Cerebellar cortex (tissue), 1 donor: ENCODE results near the gene TPX2.

Experiments used
- DNase-seq: peaks from one replicate; pipeline ENCODE4 v3.0.0-alpha.2; 2015; ENCODE audit warnings: low spot score

Gene TPX2

GRCh38 chr20:31833931-31834521 lies 94.9 kb downstream of the TPX2 start:
- no peak for DNase-seq

DNA sequence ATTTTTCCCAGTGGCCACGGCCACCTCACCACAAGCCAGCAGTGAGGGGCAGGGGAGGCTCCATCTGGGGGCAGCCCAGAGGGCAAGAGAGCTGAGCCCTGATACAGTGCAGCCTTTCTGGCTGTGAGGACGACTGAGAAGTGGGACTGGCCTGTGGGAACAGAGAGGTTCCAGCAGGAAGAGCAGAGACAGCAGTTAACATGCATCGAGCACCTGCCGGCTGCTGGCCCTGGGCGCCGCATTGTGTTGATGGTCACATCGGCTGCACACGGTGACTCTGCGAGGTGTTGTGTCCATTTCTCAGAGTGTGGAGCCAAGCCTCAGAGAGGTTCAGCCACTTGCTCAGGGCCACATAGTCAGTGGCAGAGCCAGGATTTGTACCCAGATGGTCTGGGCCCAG lies 96.5 kb downstream of the TPX2 start:
- DNase-seq = no peak

- DNase-seq = peak; percentile 62
Observed at GRCh38 chr20:31835977-31836852, 97.1 kb downstream of the TPX2 start.

DNA sequence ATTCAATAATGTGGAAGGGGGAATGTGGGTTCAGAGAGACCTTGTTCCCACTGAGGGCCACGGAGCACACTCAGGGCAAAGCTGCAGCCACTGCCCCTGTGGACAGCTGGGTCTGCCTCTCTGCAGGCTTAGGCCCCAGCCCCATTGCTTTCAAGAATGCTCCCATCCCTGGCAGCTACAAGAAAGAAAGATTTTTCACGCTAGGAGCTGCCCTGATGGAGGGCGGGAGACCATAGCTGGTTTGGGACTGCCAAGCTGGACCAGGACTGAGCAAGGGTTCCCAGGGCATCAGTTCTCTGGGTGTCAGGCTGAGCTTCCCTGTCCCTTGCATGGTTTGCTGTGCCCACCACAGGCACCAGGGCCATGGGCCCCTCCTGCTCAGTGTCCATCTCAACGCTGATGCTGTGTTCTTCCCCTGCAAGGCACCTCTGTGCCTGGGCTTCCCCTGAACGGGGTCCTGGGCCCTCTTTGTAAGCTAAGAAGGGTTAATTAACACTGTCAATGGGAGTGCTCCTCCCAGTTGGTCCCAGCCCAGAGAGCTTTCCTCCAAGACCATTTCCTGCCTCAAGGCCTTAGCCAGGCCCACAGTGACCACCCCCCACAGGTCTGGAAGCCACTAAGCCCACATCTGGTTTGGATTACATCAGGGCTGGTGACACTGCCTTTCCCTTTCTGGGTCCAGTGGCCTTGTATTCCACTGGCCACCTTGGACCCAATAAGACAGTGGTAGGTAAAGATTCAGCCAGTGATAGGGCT lies 97.9 kb downstream of the TPX2 start:
- DNase-seq = no peak

GRCh38 chr20:31837896-31838397 lies 98.9 kb downstream of the TPX2 start:
- DNase-seq = peak; percentile 46

DNA sequence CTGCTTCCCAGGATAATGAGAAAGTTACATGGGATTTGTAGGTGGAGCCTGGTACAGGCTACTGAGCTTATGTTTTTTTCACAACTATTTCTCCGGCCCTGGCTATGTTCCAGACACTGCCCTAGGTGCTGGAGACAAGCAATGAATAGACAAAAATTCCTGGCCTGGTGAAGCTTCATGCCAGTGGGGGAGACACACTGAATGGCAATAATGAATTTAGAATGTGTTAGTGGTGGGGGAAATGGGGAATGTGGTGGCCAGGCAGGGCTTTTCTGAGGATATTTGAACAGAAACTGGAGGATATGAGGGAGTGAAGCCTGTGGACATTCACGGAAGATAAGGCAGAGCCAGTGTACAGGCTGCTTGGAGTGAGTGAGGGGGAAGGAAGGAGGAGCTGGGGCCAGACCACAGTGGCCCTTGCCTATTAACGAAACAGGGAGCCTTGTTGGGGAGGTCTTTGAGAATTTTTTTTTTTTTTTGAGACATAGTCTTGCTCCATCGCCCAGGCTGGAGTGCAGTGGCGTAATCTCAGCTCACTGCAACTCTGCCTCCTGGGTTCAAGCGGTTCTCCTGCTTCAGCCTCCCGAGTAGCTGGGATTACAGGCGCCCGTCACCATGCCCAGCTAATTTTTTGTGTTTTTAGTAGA lies 99.7 kb downstream of the TPX2 start:
- DNase-seq = no peak

- no peak for DNase-seq
Observed at GRCh38 chr20:31839782-31840487, 100.8 kb downstream of the TPX2 start.

- no peak for DNase-seq
Observed at GRCh38 chr20:31840906-31841816, 102.1 kb downstream of the TPX2 start.

GRCh38 chr20:31841928-31842327 lies 102.8 kb downstream of the TPX2 start:
- no peak for DNase-seq

DNA sequence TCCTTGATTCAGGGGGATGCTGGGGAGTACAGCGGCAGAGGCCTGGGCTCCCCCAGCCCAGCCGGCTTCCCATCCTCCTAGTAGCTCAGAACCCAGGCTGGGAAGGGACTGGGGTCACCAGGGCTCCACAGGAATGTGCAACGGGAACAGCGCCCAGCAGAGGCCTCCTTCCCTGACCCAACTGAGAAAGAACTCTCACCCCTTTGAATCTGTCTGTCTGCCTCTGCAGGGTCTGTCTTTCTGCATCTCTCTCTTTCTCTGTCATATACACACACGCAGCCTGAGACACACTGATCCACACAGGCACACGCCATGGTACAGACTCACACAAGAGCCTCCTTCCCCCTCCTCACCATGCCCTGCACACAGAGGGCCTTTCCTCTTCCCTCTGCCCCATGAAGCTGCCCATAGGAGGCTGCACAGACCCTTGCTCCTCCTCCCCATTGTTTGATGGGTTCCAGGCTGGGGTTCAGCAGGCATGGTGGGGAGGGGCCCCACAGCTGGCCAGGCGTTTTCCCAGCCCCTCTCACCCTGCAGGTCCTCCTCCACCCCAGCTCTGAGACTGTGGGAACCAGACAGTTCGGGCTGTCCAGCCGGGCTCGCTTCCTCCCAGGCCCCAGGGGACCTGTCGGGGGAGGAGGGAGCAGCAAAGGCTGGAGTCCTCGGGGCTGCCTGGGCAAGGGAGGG lies 103.5 kb downstream of the TPX2 start:
- no peak for DNase-seq

DNA sequence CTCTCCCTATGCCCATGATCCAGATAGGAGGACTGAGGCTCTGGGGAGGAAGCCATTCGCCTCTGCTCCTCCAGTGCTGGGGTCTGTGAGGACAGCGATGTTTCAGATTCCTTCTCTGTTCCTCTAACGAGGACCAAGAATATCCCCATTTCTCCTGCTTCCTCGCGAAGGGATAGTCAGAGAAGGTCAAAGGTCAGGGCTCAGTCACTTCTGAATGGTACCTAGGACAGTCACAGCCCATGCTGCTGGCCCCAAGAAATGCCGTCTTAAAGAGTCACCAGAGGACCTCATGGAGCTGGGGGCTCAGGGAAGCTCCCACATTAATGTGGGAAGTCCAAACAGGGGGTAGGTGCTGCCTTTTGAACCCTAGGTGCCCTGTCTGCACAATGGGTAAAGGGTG lies 104.2 kb downstream of the TPX2 start:
- no peak for DNase-seq

GRCh38 chr20:31843881-31844280 lies 104.8 kb downstream of the TPX2 start:
- DNase-seq = no peak

GRCh38 chr20:31844737-31845299 lies 105.7 kb downstream of the TPX2 start:
- no peak for DNase-seq

- peak; percentile 66 for DNase-seq
Observed at GRCh38 chr20:31845300-31845863, 106.3 kb downstream of the TPX2 start, which contains the start of gene FOXS1. FOXS1 (minus strand) TSS chr20:31845604; CDS start chr20:31845542, 62 bp downstream.

DNA sequence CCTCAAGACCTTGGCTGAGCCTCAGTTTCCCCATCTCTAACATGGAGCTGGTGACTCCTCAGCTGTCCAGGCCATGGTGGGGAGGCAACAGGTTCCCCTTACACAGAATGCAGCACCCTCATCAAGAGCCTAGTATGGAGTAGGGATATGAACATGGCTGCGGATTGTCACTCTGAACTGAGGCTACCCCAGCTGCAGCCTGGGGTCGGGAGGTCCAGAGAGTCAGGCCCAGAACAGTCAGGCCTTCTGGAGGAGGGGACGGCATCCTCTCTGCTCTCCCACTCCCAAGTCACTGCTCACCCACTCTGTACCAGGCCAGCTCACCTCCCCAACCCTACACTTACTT lies 107.7 kb downstream of the TPX2 start:
- DNase-seq = no peak

GRCh38 chr20:31848088-31848999 lies 109.3 kb downstream of the TPX2 start:
- no peak for DNase-seq

DNA sequence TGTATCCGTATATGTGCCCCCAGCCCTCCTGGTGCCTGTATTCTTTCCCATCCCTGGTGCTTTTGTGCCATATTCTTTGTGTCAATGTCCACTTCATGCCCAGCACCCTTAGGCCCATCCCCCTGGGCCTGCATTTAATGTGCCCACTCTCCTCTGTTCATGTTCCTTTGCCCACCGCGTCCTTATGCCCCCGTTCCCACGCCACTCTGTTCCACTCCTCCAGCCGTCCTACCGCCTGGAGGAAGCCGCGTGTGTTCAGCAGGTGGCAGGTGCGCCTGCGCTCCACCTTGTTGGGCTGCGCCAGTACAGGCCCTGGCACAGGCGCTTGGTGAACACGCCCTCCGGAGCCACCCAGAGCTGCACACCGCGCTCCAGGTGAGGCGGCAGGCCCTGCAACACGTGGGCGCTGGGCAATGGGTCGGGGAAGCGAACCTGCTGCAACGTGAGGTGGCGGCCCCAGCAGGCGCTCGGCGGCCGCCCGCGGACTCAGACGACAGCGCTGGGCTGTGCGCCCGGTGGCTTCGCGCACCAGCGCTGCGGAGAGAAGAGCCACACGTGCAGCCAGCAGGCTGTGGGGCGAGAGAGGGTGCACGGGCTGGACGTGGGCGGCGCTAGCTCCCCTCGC lies 110.3 kb downstream of the TPX2 start:
- no peak for DNase-seq
